Measurements from ENCODE around the gene HTR3A.

The HTR3A gene

GRCh38 chr11:113971506-113972195 is 3.3 kb upstream of the HTR3A start:
- H3K4me3 ChIP-seq (ENCODE audit: low read depth, low read length): no peak overlapping the region
- CTCF ChIA-PET: no interaction called here
- POLR2A ChIA-PET: no interaction called here
- DNase-seq (ENCODE audit: low read depth, low spot score): no peak
- no peak for TF ChIP-seq CTCF (IDR thresholded peaks at IDR 0.05; ENCODE audit: insufficient read depth, low read length, missing control alignments)

- TF ChIP-seq CTCF (IDR thresholded peaks at IDR 0.05; ENCODE audit: insufficient read depth, low read length, missing control alignments): no peak
- CTCF ChIA-PET: interaction anchor here (0.9 kb wide), 1 partner anchor 9 kb away, joined by 3 read pairs; no protein-coding TSS in a partner anchor
- no peak for DNase-seq (ENCODE audit: low read depth, low spot score)
- no peak overlapping the region for H3K4me3 ChIP-seq (ENCODE audit: low read depth, low read length)
- POLR2A ChIA-PET: no interaction called here
Observed at GRCh38 chr11:113977071-113977490, 2.2 kb downstream of the HTR3A start.

GRCh38 chr11:113977701-113978100 is 2.8 kb downstream of the HTR3A start:
- ChIA-PET POLR2A (no interaction called here), CTCF (interaction anchor here (0.9 kb wide), 1 partner anchor 8 kb away, joined by 3 read pairs; no protein-coding TSS in a partner anchor)
- no peak overlapping the region for H3K4me3 ChIP-seq (ENCODE audit: low read depth, low read length)
- TF ChIP-seq CTCF (IDR thresholded peaks at IDR 0.05; ENCODE audit: insufficient read depth, low read length, missing control alignments): no peak
- no peak for DNase-seq (ENCODE audit: low read depth, low spot score)

GRCh38 chr11:113979431-113979830 is 4.5 kb downstream of the HTR3A start:
- H3K4me3 ChIP-seq (ENCODE audit: low read depth, low read length): no peak overlapping the region
- ChIA-PET POLR2A (no interaction called here), CTCF (interaction anchor here (1.1 kb wide), 1 partner anchor 13 kb away, joined by 4 read pairs; no protein-coding TSS in a partner anchor)
- TF ChIP-seq CTCF (IDR thresholded peaks at IDR 0.05; ENCODE audit: insufficient read depth, low read length, missing control alignments): no peak
- DNase-seq (ENCODE audit: low read depth, low spot score): no peak

- no peak for TF ChIP-seq CTCF (IDR thresholded peaks at IDR 0.05; ENCODE audit: insufficient read depth, low read length, missing control alignments)
- no peak overlapping the region for H3K4me3 ChIP-seq (ENCODE audit: low read depth, low read length)
- POLR2A ChIA-PET: no interaction called here
- CTCF ChIA-PET: interaction anchor here (1.1 to 1.3 kb wide), 2 partner anchors 12 to 281 kb away, joined by 3 to 4 read pairs; no protein-coding TSS in a partner anchor
- DNase-seq (ENCODE audit: low read depth, low spot score): no peak
Observed at GRCh38 chr11:113980785-113981184, 5.9 kb downstream of the HTR3A start.

- CTCF ChIA-PET: no interaction called here
- POLR2A ChIA-PET: no interaction called here
- no peak for DNase-seq (ENCODE audit: low read depth, low spot score)
- no peak overlapping the region for H3K4me3 ChIP-seq (ENCODE audit: low read depth, low read length)
- no peak for TF ChIP-seq CTCF (IDR thresholded peaks at IDR 0.05; ENCODE audit: insufficient read depth, low read length, missing control alignments)
Observed at GRCh38 chr11:113982306-113982705, 7.4 kb downstream of the HTR3A start.

All from AG04449 (cell line).